Heart right ventricle (tissue), 16 donors: ENCODE results near the gene RNF151. TPM values are rescaled to one million over a fixed set of nuclear protein-coding genes. Genes with fewer than 3 reads are reported as not detected.
"Not testable (repeated sequence)": the region's sequence is repeated elsewhere in the genome, so short reads cannot be mapped to it uniquely, and the experiment has no call there.

ENCODE experiments used
- ATAC-seq, 8 donors: fragments of 200-7000 bp; cut with Tn5 transposase; one replicate each; pipeline ENCODE4 v1.9.1; 2020; ENCODE audit warnings: mild to moderate bottlenecking in 8 of 8, moderate library complexity in 8 of 8, moderate number of reproducible peaks in 1 of 8
- DNase-seq, 2 donors: peaks; one replicate each; pipeline ENCODE4 v3.0.0-alpha.2; 2020
- H3K27ac ChIP-seq, 10 donors: fragments of 200-600 bp; sonication (generic) in 2 of 10; one replicate each; pipeline versions ENCODE4 v1.5.0 to v1.8.0; 2020 to 2022; ENCODE audit warnings: mild to moderate bottlenecking in 3 of 10
- H3K27me3 ChIP-seq, 7 donors: fragments of 200-600 bp; one replicate each; pipeline ENCODE4 v1.8.0; 2021 to 2022; ENCODE audit warnings: mild to moderate bottlenecking in 2 of 7
- H3K36me3 ChIP-seq, 9 donors: fragments of 200-600 bp; sonication (generic) in 1 of 9; one replicate each; pipeline versions ENCODE4 v1.5.0 to v1.8.0; 2020 to 2022; ENCODE audit warnings: mild to moderate bottlenecking in 2 of 9
- H3K4me1 ChIP-seq, 9 donors: fragments of 200-600 bp; sonication (generic) in 1 of 9; one replicate each; pipeline versions ENCODE4 v1.5.0 to v1.8.0; 2020 to 2022; ENCODE audit warnings: mild to moderate bottlenecking in 4 of 9
- H3K4me3 ChIP-seq, 10 donors: fragments of 200-600 bp; sonication (generic) in 2 of 10; one replicate each; pipeline versions ENCODE4 v1.5.0 to v1.8.0; 2020 to 2022; ENCODE audit warnings: mild to moderate bottlenecking in 7 of 10, moderate library complexity in 2 of 10
- H3K9me3 ChIP-seq, 11 donors: fragments of 200-600 bp in 10 of 11; sonication (generic) in 2 of 11; one replicate each; pipeline versions ENCODE4 v1.5.0 to v1.8.0; 2013 to 2022; ENCODE audit warnings: mild to moderate bottlenecking in 2 of 11, control low read depth in 1 of 11, moderate library complexity in 1 of 11
- WGBS, 2 donors: extraction: QIAGEN DNeasy Blood & Tissue Kit; methylation state at CpG; one replicate each; pipeline ENCODE4 v1.1.7; 2013; ENCODE audit warnings: inconsistent platforms in 1 of 2; 5-methylcytosine and 5-hydroxymethylcytosine counted together
- intact Hi-C, 10 donors: fragments of 100-400 bp; cut with DNase I; formaldehyde crosslinking; loops; one replicate each; pipeline versions ENCODE4 v1.11.1 to v1.14.2; 2022
- polyA plus RNA-seq, 2 donors: library from polyadenylated mRNA; stranded (reverse); fragments of 200-250 nt; gene quantifications; one replicate each; pipeline ENCODE4 v1.2.3, GENCODE V29; 2013
- total RNA-seq, 10 donors: library from RNA; stranded (reverse); fragmentation: NEBNext Ultra II Directional in 3 of 10; extraction: Animal tissue kit (Norgen Biotek cat#: 25700) in 3 of 10; gene quantifications; one replicate each; pipeline versions ENCODE4 v1.2.1 to v1.2.4, GENCODE V29; 2021 to 2023
- TF ChIP-seq, protein P1 (sequence below), 9 donors: fragments of 200-600 bp; sonication (generic) in 2 of 9; IDR thresholded peaks; one replicate each; pipeline versions ENCODE4 v1.5.0 to v1.8.0; 2021 to 2022; ENCODE audit warnings: antibody characterized with exemption in 9 of 9, mild to moderate bottlenecking in 5 of 9, moderate library complexity in 1 of 9
- donor health status: Arrhythmogenic right ventricular cardiomyopathy.
- donor health status: ischemic (EF 13 %, LVEDD 7.1; RV severe dilation, severe dysfunction).
- donor health status: healthy with polysubstance abuse.
- donor health status: DM: no; HTN: yes; CAD: no.
- donor health status: DM: no; HTN: no; CAD: no.
- donor health status: ischemic (EF 25% LVEDD 6.9; RV normal size, moderate dysfunction).
- donor health status: ischemic (EF 25% LVEDD 5.7; RV mildly dilated, moderate dysfunction).
- donor health status: healthy.
- donor health status: DM: yes; HTN: yes; CAD: no.
- donor health status: Ischemic cardiomyopathy.
- donor health status: ischemic (EF 35%, LVEDD 5.7; RV mildly dilated, moderate dysfunction).
- donor health status: nonischemic (EF 11% LVEDD 7.7; RV severe dilation, severe dysfunction).
- donor health status: DM: yes; HTN: yes; CAD: no.
- donor health status: PGD.
- donor health status: ischemic (EF 29% LVEDD 5.4; RV normal size, mild dysfunction).
- donor health status: nonischemic (EF 23%, LVEDD 6.1; RV moderate dilation, normal function).

The RNF151 gene
- total and polyA plus RNA-seq, 12 donors: not detected

DNA sequence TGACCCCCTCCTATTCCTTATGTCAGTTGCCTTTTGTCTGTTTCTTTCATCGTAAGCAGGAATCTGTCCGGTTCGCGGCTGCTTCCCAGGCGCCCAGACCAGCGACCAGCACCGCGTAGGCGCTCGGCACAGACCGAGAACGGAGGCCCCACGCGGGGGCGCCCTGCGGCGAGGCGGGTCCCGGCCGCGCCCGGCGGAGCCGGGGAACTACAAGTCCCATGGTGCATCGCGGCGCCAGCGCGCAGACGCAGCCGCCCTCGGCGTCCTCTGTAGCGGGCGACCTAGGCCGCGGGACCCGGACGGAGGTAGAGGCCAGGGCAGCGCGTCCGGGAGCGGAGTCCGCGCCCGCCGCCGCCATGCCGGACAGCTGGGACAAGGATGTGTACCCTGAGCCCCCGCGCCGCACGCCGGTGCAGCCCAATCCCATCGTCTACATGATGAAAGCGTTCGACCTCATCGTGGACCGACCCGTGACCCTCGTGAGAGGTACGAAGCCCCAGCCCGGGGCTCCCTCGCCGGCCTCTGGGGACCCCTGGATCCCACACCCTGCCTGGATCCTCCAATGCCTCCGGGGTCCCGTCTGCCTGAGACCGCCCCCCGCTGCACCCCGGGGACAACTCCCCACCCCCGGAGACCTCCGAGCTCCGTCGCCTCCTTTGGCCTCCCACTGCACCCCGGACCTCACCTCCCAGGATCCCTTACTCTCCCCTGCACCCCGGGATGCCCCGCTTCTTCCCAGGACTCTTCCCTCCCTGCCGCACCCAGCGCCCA lies 7.2 kb upstream of the RNF151 start, which contains the start of gene NDUFB10:
Gene NDUFB10 (plus strand): TSS at position 270 of the 771 bp plus-strand sequence. CDS start 87 bp downstream, at position 357.
- Histone ChIP-seq H3K9me3 (no peaks in the 10 kb centered on the region), H3K36me3 (peaks cover 0 to 36% (median 30%) of the 10 kb centered on the region in 9 donors), H3K4me3 (peak within 1 kb of the TSS; percentile 63 to 99 (median 96)), H3K27ac (peak within 1 kb of the TSS; percentile 88 to 98 (median 96)), H3K4me1 (peaks cover 6 to 52% (median 33%) of the 10 kb centered on the region in 9 donors), H3K27me3 (no peaks in the 10 kb centered on the region)
- TF ChIP-seq, protein P1, sequence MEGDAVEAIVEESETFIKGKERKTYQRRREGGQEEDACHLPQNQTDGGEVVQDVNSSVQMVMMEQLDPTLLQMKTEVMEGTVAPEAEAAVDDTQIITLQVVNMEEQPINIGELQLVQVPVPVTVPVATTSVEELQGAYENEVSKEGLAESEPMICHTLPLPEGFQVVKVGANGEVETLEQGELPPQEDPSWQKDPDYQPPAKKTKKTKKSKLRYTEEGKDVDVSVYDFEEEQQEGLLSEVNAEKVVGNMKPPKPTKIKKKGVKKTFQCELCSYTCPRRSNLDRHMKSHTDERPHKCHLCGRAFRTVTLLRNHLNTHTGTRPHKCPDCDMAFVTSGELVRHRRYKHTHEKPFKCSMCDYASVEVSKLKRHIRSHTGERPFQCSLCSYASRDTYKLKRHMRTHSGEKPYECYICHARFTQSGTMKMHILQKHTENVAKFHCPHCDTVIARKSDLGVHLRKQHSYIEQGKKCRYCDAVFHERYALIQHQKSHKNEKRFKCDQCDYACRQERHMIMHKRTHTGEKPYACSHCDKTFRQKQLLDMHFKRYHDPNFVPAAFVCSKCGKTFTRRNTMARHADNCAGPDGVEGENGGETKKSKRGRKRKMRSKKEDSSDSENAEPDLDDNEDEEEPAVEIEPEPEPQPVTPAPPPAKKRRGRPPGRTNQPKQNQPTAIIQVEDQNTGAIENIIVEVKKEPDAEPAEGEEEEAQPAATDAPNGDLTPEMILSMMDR (IDR thresholded peaks at IDR 0.05): peak; percentile 33 to 92 (median 76)
- DNase-seq (peak; percentile 93 to 97), ATAC-seq (peak; percentile 88 to 96 (median 92))
- intact Hi-C loops: no loop called here
- 1% methylated on average over 79 of the region's 79 CpGs for whole genome bisulfite sequencing, 2 donors

DNA sequence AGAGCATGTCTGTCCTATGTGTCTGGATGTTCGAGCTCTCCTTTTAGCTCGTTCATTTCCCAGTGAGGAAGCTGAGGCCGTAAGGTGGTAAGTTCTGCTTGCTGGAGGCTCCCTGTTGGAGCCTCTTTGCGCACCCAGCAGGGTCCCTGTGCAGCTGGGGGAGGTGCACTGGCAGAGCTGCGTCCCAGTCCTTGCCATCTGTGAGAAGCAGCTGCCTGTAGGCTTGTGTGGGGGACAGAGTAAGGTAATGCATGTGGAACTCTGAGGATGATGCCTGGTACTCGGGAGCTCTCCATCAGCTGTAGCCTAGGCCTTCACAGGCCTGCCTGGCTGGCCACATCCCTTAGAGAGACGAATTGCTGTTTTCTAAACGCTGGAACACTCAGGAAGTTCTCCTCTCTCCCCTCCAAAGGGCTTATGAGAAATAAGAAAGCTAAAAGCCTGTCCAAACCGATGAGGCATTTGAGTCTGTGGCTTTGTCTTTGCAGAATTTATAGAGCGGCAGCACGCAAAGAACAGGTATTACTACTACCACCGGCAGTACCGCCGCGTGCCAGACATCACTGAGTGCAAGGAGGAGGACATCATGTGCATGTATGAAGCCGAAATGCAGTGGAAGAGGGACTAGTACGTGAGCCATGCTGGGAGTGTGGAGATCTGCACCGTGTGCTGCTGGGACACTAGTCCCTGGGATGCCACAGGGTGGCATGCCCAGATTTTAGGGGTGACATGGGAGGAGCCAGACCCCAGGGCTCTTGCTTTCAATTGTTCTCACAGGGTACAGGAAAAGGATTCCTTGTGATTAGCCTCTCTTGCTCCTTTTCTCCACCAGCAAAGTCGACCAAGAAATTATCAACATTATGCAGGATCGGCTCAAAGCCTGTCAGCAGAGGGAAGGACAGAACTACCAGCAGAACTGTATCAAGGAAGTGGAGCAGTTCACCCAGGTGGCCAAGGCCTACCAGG lies 5.7 kb upstream of the RNF151 start:
- Histone ChIP-seq H3K4me1 (peaks cover 10 to 57% (median 40%) of the 10 kb centered on the region in 9 donors), H3K27me3 (no peaks in the 10 kb centered on the region), H3K9me3 (no peaks in the 10 kb centered on the region), H3K4me3 (peak overlapping the region in 9 of 10 donors; percentile 63 to 99 (median 96)), H3K27ac (peak overlapping the region in 8 of 10 donors; percentile 88 to 98 (median 96)), H3K36me3 (peaks cover 0 to 36% (median 30%) of the 10 kb centered on the region in 9 donors)
- ATAC-seq (no peak), DNase-seq (no peak)
- intact Hi-C loops: no loop called here
- WGBS, 2 donors: 49 to 53% methylated on average over 20 of the region's 20 CpGs
- TF ChIP-seq, protein P1 (IDR thresholded peaks at IDR 0.05): no peak

DNA sequence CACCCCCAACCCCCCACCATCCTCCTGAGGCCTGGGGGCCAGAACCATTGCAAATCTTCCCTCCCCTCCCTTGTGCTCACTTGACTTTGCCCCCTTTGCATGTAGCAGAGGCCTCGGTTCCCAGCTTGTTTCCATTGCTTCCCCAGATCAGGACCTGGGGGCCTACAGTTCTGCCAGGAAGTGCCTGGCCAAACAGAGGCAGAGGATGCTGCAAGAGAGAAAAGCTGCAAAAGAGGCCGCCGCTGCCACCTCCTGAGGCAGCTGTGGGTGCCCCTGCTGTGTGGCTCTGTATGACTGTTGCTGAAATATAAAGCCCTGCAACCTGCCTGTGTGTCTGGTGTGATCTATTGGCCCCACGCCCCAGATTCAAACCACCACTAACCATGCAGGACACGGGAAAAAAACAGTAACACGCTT lies 5.0 kb upstream of the RNF151 start:
- DNase-seq (no peak), ATAC-seq (no peak)
- peaks cover 0 to 36% (median 30%) of the 10 kb centered on the region in 9 donors for H3K36me3 ChIP-seq
- no peak overlapping the region for H3K27ac ChIP-seq
- H3K27me3 ChIP-seq: no peaks in the 10 kb centered on the region
- TF ChIP-seq, protein P1 (IDR thresholded peaks at IDR 0.05): no peak
- intact Hi-C loops: no loop called here
- H3K4me3 ChIP-seq: no peak overlapping the region
- peaks cover 10 to 58% (median 44%) of the 10 kb centered on the region in 9 donors for H3K4me1 ChIP-seq
- no peaks in the 10 kb centered on the region for H3K9me3 ChIP-seq
- WGBS, 2 donors: 64 to 67% methylated on average over 6 of the region's 6 CpGs

DNA sequence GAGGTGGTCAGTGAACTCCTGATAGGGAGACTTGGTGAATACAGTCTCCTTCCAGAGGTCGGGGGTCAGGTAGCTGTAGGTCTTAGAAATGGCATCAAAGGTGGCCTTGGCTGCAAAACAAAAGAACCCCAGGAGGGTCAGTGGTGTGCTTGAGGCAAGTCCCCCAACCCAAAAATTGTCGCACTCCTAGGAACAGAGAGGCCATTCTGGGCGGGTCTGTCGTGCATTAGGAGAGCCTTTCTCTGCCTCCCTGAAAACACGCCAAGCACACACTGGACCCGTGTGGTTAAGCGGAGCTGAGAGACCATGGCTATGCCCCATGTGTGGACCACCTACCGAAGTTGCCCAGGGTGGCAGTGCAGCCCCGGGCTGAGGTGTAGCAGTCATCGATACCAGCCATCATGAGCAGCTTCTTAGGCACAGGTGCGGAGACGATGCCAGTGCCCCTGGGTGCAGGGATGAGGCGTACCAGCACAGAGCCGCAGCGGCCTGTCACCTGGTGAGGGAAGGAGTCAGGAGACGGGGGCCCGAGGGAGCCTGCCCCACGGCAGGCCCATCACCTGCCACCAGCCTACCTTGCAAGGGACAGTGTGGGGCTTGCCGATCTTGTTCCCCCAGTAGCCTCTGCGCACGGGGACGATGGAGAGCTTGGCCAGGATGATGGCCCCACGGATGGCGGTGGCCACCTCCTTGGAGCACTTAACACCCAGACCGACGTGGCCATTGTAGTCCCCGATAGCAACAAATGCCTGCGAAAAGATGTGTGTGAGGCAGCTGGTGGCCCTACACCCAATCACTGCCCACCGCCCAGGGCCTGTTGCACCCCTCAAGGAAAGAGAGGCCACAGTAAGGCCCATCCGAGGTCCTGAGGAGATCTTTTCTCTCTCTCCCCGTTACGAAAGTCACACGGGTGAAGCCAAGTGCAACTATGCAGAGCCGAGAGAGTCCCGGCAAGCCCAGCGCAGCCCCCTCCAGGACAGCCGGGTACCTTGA lies 4.2 kb upstream of the RNF151 start:
- Histone ChIP-seq H3K4me3 (peak overlapping the region in 1 of 10 donors; percentile 90), H3K4me1 (peaks cover 10 to 58% (median 44%) of the 10 kb centered on the region in 9 donors), H3K36me3 (peaks cover 0 to 36% (median 30%) of the 10 kb centered on the region in 9 donors), H3K27ac (peak overlapping the region in 1 of 10 donors; percentile 99)
- intact Hi-C loops, H3K27me3 ChIP-seq, H3K9me3 ChIP-seq, ATAC-seq, DNase-seq: not testable (repeated sequence)
- 85 to 88% methylated on average over 35 to 37 of the region's 37 CpGs for WGBS, 2 donors
